ENCODE results near the gene SSBP3.

Gene SSBP3

DNA sequence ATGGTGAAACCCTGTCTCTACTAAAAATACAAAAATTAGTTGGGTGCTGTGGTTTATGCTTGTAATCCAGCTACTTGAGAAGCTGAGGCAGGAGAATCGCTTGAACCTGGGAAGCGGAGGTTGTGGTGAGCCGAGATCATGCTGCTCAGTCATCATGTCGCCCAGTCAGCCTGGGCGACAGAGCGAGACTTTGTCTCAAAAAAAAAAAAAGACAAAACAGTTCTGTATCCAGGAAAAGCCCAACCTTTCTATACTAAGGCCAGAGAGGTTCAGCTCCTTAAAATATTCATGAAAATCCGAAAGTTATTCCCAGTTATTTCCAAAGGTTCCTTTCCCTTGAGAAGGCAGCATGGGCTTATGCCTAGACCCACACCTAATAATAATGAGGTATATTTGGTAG is 202.0 kb downstream of the SSBP3 start:
- H3K27me3 ChIP-seq (ENCODE audit: control insufficient read depth, insufficient read depth, low read length): peaks cover under 1% of the 10 kb centered on the region

GRCh38 chr1:54200519-54200997 is 205.6 kb downstream of the SSBP3 start:
- Histone ChIP-seq H3K4me1 (ENCODE audit: control insufficient read depth, low read depth, low read length) (peaks cover 6% of the 10 kb centered on the region), H3K27ac (ENCODE audit: low read length) (no peak overlapping the region), H3K36me3 (ENCODE audit: control insufficient read depth, low read depth, low read length) (peaks cover 19% of the 10 kb centered on the region), H3K27me3 (ENCODE audit: control insufficient read depth, insufficient read depth, low read length) (peaks cover 6% of the 10 kb centered on the region), H3K9ac (ENCODE audit: low read length) (peak overlapping the region; percentile 94), H3K9me3 (ENCODE audit: control insufficient read depth, low read depth, low read length) (no peaks in the 10 kb centered on the region), H3K4me3 (ENCODE audit: low read length) (peak overlapping the region; percentile 95)

More for the DNA sequence above, 202.0 kb downstream of the SSBP3 start:
- H3K4me1 ChIP-seq (ENCODE audit: control insufficient read depth, low read depth, low read length): peaks cover 4% of the 10 kb centered on the region
- H3K4me3 ChIP-seq (ENCODE audit: low read length): no peak overlapping the region
- no peaks in the 10 kb centered on the region for H3K9me3 ChIP-seq (ENCODE audit: control insufficient read depth, low read depth, low read length)
- H3K9ac ChIP-seq (ENCODE audit: low read length): no peak overlapping the region
- no peak overlapping the region for H3K27ac ChIP-seq (ENCODE audit: low read length)
- H3K36me3 ChIP-seq (ENCODE audit: control insufficient read depth, low read depth, low read length): peaks cover 40% of the 10 kb centered on the region

- Histone ChIP-seq H3K36me3 (ENCODE audit: control insufficient read depth, low read depth, low read length) (peaks cover 16% of the 10 kb centered on the region), H3K27me3 (ENCODE audit: control insufficient read depth, insufficient read depth, low read length) (peaks cover 6% of the 10 kb centered on the region), H3K4me1 (ENCODE audit: control insufficient read depth, low read depth, low read length) (peaks cover 6% of the 10 kb centered on the region), H3K4me3 (ENCODE audit: low read length) (peak within 1 kb of the TSS; percentile 95), H3K9me3 (ENCODE audit: control insufficient read depth, low read depth, low read length) (no peaks in the 10 kb centered on the region), H3K27ac (ENCODE audit: low read length) (no peak within 1 kb of the TSS), H3K9ac (ENCODE audit: low read length) (peak within 1 kb of the TSS; percentile 94)
Measured at GRCh38 chr1:54199765-54200518, 206.3 kb downstream of the SSBP3 start, which contains the start of the genes CYB5RL and MRPL37. Gene CYB5RL, minus strand, starts transcription at chr1:54200030. Its CDS starts 4,414 bp downstream, at chr1:54195616. Gene MRPL37, plus strand, starts transcription at chr1:54200167. Its CDS starts 77 bp downstream, at chr1:54200244.

DNA sequence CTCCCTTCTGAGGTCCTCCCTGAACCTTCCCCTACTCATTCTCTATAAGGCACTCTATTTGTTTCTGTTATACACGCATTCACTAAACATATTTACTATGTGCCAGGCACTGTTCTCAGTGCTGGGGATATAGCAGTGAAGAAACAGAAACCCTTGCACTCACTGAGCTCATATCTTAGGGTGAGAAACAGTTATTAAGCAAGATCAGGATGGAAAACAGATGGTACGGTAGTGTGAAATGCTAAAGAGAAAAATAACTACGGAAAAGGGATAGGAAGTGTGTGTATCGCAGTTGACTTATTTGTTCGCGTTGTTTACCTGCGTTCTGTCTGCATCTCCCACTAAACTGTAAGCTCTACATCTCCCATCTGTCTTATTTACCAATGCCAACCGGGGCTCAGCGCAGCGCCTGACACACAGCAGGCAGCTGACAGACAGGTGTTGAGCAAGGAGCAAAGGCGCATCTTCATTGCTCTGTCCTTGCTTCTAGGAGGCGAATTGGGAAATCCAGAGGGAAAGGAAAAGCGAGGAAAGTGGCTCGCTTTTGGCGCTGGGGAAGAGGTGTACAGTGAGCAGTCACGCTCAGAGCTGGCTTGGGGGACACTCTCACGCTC is 206.9 kb downstream of the SSBP3 start:
- H3K36me3 ChIP-seq (ENCODE audit: control insufficient read depth, low read depth, low read length): peaks cover 12% of the 10 kb centered on the region
- peaks cover 6% of the 10 kb centered on the region for H3K27me3 ChIP-seq (ENCODE audit: control insufficient read depth, insufficient read depth, low read length)
- no peak overlapping the region for H3K27ac ChIP-seq (ENCODE audit: low read length)
- no peaks in the 10 kb centered on the region for H3K9me3 ChIP-seq (ENCODE audit: control insufficient read depth, low read depth, low read length)
- H3K4me3 ChIP-seq (ENCODE audit: low read length): peak overlapping the region; percentile 95
- peak overlapping the region; percentile 94 for H3K9ac ChIP-seq (ENCODE audit: low read length)
- H3K4me1 ChIP-seq (ENCODE audit: control insufficient read depth, low read depth, low read length): peaks cover 6% of the 10 kb centered on the region

DNA sequence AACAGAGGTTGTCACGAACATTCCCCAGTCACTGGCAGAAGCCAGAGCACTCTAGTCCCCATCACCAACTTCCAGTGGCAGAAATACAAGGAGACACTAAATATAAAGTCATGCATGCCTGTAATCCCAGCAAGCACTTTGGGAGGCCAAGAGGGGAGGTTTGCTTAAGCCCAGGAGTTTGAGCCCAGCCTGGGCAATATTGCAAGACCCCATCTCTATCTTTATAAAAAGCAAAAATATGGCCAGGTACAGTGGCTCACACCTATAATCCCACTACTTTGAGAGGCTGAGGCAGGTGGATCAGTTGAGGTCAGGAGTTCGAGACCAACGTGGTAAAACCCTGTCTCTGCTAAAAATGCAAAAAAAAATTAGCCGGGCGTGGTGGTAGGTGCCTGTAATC is 212.7 kb downstream of the SSBP3 start:
- no peaks in the 10 kb centered on the region for H3K4me1 ChIP-seq (ENCODE audit: control insufficient read depth, low read depth, low read length)
- H3K36me3 ChIP-seq (ENCODE audit: control insufficient read depth, low read depth, low read length): peaks cover 13% of the 10 kb centered on the region

GRCh38 chr1:54191525-54191924 is 214.7 kb downstream of the SSBP3 start:
- Histone ChIP-seq H3K4me3 (ENCODE audit: low read length) (no peak overlapping the region), H3K36me3 (ENCODE audit: control insufficient read depth, low read depth, low read length) (peaks cover 13% of the 10 kb centered on the region), H3K4me1 (ENCODE audit: control insufficient read depth, low read depth, low read length) (no peaks in the 10 kb centered on the region), H3K27ac (ENCODE audit: low read length) (no peak overlapping the region), H3K9ac (ENCODE audit: low read length) (no peak overlapping the region), H3K9me3 (ENCODE audit: control insufficient read depth, low read depth, low read length) (no peaks in the 10 kb centered on the region), H3K27me3 (ENCODE audit: control insufficient read depth, insufficient read depth, low read length) (no peaks in the 10 kb centered on the region)

More for the DNA sequence above, 212.7 kb downstream of the SSBP3 start:
- no peaks in the 10 kb centered on the region for H3K9me3 ChIP-seq (ENCODE audit: control insufficient read depth, low read depth, low read length)
- H3K9ac ChIP-seq (ENCODE audit: low read length): no peak overlapping the region
- H3K27ac ChIP-seq (ENCODE audit: low read length): no peak overlapping the region
- no peak overlapping the region for H3K4me3 ChIP-seq (ENCODE audit: low read length)
- H3K27me3 ChIP-seq (ENCODE audit: control insufficient read depth, insufficient read depth, low read length): no peaks in the 10 kb centered on the region

DNA sequence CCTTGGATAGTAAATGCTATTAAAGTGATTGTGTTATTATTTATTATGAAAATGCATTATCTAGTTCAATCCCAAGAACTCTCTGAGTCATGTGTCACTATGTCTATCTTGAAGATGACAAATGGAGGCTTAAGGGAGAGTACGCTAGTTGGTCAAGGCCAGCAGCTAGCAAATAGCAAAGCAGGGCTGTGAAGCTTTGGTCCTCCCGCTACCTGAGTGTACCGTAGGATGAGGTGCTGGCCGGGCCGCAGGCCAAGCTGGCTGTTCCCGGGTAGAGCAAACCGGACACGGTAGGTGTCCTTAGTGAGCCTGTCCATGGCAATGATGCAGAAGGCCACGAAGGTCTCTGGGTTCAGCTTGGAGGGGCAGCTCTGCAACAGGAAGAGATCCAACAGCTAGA is 215.7 kb downstream of the SSBP3 start:
- no peaks in the 10 kb centered on the region for H3K9me3 ChIP-seq (ENCODE audit: control insufficient read depth, low read depth, low read length)
- H3K4me1 ChIP-seq (ENCODE audit: control insufficient read depth, low read depth, low read length): no peaks in the 10 kb centered on the region
- H3K36me3 ChIP-seq (ENCODE audit: control insufficient read depth, low read depth, low read length): peaks cover 9% of the 10 kb centered on the region
- no peak overlapping the region for H3K9ac ChIP-seq (ENCODE audit: low read length)
- no peak overlapping the region for H3K27ac ChIP-seq (ENCODE audit: low read length)
- H3K4me3 ChIP-seq (ENCODE audit: low read length): no peak overlapping the region
- no peaks in the 10 kb centered on the region for H3K27me3 ChIP-seq (ENCODE audit: control insufficient read depth, insufficient read depth, low read length)

DNA sequence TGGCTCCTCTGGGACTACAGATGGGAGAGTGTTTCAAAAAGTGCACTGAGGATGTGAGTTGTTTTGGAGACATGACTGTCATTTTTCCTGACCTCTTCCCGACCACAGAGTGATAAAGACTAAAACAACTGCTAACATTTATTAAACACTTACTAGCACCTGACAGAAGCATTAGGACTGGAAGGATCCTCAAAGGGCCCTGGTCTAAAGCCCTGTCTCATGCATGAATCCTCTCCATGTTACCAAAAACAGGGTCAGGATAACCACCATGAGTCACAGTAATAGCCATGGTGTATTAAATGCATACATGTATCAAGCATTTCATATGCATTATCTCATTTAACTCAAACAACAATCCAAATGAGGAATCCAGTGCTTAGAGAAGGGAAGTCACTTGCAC is 217.9 kb downstream of the SSBP3 start:
- no peaks in the 10 kb centered on the region for H3K9me3 ChIP-seq (ENCODE audit: control insufficient read depth, low read depth, low read length)
- no peak overlapping the region for H3K4me3 ChIP-seq (ENCODE audit: low read length)
- no peak overlapping the region for H3K9ac ChIP-seq (ENCODE audit: low read length)
- no peaks in the 10 kb centered on the region for H3K27me3 ChIP-seq (ENCODE audit: control insufficient read depth, insufficient read depth, low read length)
- no peaks in the 10 kb centered on the region for H3K4me1 ChIP-seq (ENCODE audit: control insufficient read depth, low read depth, low read length)
- no peak overlapping the region for H3K27ac ChIP-seq (ENCODE audit: low read length)
- H3K36me3 ChIP-seq (ENCODE audit: control insufficient read depth, low read depth, low read length): peaks cover 5% of the 10 kb centered on the region

GRCh38 chr1:54186056-54186455 is 220.1 kb downstream of the SSBP3 start:
- Histone ChIP-seq H3K9ac (ENCODE audit: low read length) (no peak overlapping the region), H3K9me3 (ENCODE audit: control insufficient read depth, low read depth, low read length) (no peaks in the 10 kb centered on the region), H3K27ac (ENCODE audit: low read length) (no peak overlapping the region), H3K36me3 (ENCODE audit: control insufficient read depth, low read depth, low read length) (peaks cover 3% of the 10 kb centered on the region), H3K27me3 (ENCODE audit: control insufficient read depth, insufficient read depth, low read length) (no peaks in the 10 kb centered on the region), H3K4me3 (ENCODE audit: low read length) (no peak overlapping the region), H3K4me1 (ENCODE audit: control insufficient read depth, low read depth, low read length) (no peaks in the 10 kb centered on the region)

DNA sequence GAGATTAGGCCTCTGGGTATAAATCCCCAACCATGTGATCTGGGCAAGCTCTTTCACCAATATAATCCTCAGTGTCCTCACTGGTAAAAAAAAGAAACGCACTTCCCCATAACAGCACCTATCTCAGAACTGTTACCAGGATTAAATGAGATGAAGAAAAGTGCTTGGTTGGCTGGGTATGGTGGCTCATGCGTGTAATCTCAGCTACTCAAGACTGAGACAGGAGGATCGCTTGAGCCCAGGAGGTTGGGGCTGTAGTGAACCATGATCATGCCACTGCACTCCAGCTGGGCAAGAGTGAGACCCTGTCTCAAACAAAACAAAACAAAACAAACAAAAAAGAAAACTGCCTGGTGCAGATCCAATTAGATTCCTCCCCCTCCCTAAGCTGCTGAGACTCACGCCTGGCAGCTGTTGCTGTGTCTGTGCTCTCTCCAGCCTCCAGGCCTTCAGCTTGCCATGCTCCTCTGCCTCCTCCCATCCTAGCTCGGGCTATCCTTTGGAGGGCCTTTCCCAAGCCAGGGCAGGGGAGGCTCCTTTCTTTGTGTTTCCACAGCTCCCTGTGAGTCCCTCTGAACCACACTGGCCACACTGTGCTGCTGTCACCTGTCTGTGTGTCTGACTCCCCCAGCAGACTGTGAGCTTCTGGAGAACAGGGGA is 225.4 kb downstream of the SSBP3 start:
- H3K9me3 ChIP-seq (ENCODE audit: control insufficient read depth, low read depth, low read length): no peaks in the 10 kb centered on the region
- no peaks in the 10 kb centered on the region for H3K27me3 ChIP-seq (ENCODE audit: control insufficient read depth, insufficient read depth, low read length)
- no peak overlapping the region for H3K27ac ChIP-seq (ENCODE audit: low read length)
- no peaks in the 10 kb centered on the region for H3K4me1 ChIP-seq (ENCODE audit: control insufficient read depth, low read depth, low read length)
- H3K9ac ChIP-seq (ENCODE audit: low read length): no peak overlapping the region
- H3K36me3 ChIP-seq (ENCODE audit: control insufficient read depth, low read depth, low read length): no peaks in the 10 kb centered on the region
- no peak overlapping the region for H3K4me3 ChIP-seq (ENCODE audit: low read length)

DNA sequence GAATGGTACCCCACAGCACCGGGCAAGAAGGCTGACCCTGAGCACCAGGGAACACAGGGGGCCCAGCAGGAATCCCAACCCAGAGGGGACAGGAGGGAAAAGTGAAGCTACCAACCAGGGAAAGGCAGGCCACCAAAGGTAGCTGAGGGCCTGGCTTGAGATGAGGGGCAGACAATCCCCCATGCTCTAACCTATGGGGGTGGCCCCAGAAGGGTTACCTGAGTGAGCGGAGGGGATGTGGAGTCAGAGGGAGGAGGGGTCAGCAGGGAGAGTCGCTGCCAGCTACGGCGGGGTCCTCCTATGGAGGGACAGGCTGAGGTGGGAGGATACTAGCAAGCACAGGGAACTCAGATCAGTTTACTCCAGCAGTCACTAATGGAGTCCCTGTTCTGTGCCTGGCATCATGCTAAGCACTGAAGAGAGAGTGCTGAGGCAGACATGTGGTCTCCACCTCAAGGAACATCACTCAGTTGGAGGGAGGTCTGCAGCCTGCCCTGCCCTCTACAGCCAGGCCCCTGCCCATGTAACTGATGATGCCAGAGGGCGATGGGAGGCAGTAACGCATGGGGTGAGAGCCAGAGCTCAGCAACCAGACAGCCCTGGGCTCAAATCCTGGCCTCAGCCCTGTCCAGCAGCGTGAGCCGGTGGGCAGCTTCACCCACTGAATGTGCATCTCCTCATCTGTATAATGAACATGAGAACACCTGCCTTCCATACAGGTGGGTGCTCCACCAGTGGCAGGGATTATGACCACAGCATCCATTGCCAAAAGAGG is 227.7 kb downstream of the SSBP3 start:
- Histone ChIP-seq H3K9me3 (ENCODE audit: control insufficient read depth, low read depth, low read length) (no peaks in the 10 kb centered on the region), H3K27me3 (ENCODE audit: control insufficient read depth, insufficient read depth, low read length) (no peaks in the 10 kb centered on the region), H3K4me1 (ENCODE audit: control insufficient read depth, low read depth, low read length) (no peaks in the 10 kb centered on the region), H3K9ac (ENCODE audit: low read length) (no peak overlapping the region), H3K36me3 (ENCODE audit: control insufficient read depth, low read depth, low read length) (no peaks in the 10 kb centered on the region), H3K4me3 (ENCODE audit: low read length) (no peak overlapping the region), H3K27ac (ENCODE audit: low read length) (no peak overlapping the region)
